A549 treated with GW870086 at 1 μM for 4 hours (cell line): ENCODE measurements around the gene MED12. TPM values are rescaled to one million over a fixed set of nuclear protein-coding genes. Genes with fewer than 3 reads are reported as not detected.

Experiments
- total RNA-seq: library from RNA; stranded (reverse); fragments of 200-300 nt; extraction: Qiagen RNA extraction; gene quantifications from 5 replicates; pipeline ENCODE4 v1.2.3, GENCODE V29; 2022; ENCODE audit warnings: low read depth

Gene MED12
- 8.5 to 13.1 TPM (median 10.1 TPM) in 5 replicates for total RNA-seq

GRCh38 chrX:71118032-71118984 lies at the start of gene MED12:
Gene MED12, plus strand, starts transcription at chrX:71118596. Its CDS starts 159 bp downstream, at chrX:71118755.

GRCh38 chrX:71095555-71095980 lies 22.8 kb upstream of the MED12 start, which contains the start of gene FOXO4:
Gene FOXO4, plus strand, starts transcription at chrX:71095851. Its CDS starts 678 bp downstream, at chrX:71096529.

DNA sequence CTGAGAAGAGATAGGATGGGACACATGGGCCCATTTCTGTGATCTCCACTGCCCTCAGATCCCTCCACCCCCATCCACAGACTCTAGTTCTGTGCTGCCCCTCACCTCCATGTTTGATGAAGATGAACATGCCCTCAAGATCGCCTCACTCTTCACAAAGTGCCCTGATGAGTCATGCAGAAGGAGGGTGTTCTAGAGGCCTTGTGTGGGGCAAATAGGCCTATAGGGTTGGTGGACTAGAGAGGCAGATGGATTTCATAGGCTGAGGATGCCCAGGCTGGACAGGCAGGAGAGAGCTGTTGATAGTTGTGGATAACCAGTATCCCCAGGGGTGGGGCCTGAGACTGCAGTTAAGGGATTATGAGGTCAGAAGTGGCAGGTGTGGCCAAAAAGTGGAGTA lies 12.0 kb upstream of the MED12 start, which contains the start of gene CXorf65:
Gene CXorf65, minus strand, starts transcription at position 314 of the 400 bp plus-strand sequence. Its CDS starts 184 bp downstream, at position 130.

GRCh38 chrX:71111141-71111843 lies 7.1 kb upstream of the MED12 start, which contains the start of gene IL2RG:
Gene IL2RG, minus strand, starts transcription at chrX:71111577. Its CDS starts 38 bp downstream, at chrX:71111539.

DNA sequence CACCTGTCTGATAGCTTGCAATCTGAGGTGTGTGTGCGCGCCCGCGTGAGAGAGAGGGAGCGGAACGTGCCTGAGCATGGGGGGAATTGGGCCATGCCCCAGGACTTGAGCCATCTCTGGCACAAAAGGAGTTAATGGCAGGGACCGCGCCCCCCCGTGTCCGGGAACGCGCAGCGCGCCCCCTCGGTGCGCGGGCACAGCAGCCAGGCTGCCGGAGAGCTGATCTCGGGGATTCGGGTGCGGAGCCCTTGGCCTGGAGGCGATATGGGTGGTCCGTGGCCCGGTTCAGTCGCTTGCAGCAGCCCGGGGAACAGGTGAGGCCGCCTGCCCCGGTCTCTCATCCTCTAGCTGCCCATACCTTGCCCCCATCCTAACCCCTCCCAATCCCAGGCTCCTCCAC lies 26.3 kb downstream of the MED12 start, which contains the start of gene NLGN3:
Gene NLGN3, plus strand, starts transcription at position 191 of the 400 bp plus-strand sequence. CDS start 2,909 bp downstream, outside the sequence.

Other genes starting within 250 kb of the MED12 start
- gene TEX11, start 209.9 kb upstream of the MED12 start, total RNA-seq, result not detected in 5 replicates
- 0.08 TPM in 1 of 5 replicates, not detected in the others for gene SLC7A3, start 187.5 kb upstream of the MED12 start, total RNA-seq
- 69.4 to 77.8 TPM (median 74.9 TPM) in 5 replicates for gene SNX12, start 50.3 kb upstream of the MED12 start, total RNA-seq
- gene FOXO4, start 22.7 kb upstream of the MED12 start, total RNA-seq, result 1.1 to 1.4 TPM (median 1.2 TPM) in 5 replicates
- not detected in 5 replicates for gene CXorf65, start 11.9 kb upstream of the MED12 start, total RNA-seq
- 0.15 to 0.49 TPM (median 0.23 TPM) in 5 replicates for gene IL2RG, start 7.0 kb upstream of the MED12 start, total RNA-seq
- gene NLGN3, start 26.2 kb downstream of the MED12 start, total RNA-seq, result 0.70 to 1.2 TPM (median 1.00 TPM) in 5 replicates
- 0.12 to 0.13 TPM in 2 of 5 replicates, not detected in the others for gene GJB1, start 104.6 kb downstream of the MED12 start, total RNA-seq
- gene ZMYM3, start 135.5 kb downstream of the MED12 start, total RNA-seq, result 10.1 to 13.6 TPM (median 12.1 TPM) in 5 replicates
- 303 to 378 TPM (median 343 TPM) in 5 replicates for gene NONO, start 165.0 kb downstream of the MED12 start, total RNA-seq
- gene ITGB1BP2, start 183.2 kb downstream of the MED12 start, total RNA-seq, result 0.81 to 1.2 TPM (median 0.88 TPM) in 5 replicates
- gene TAF1, start 247.8 kb downstream of the MED12 start, total RNA-seq, result 11.9 to 18.0 TPM (median 15.8 TPM) in 5 replicates